Measurements from ENCODE around the gene GRM3.

DNA sequence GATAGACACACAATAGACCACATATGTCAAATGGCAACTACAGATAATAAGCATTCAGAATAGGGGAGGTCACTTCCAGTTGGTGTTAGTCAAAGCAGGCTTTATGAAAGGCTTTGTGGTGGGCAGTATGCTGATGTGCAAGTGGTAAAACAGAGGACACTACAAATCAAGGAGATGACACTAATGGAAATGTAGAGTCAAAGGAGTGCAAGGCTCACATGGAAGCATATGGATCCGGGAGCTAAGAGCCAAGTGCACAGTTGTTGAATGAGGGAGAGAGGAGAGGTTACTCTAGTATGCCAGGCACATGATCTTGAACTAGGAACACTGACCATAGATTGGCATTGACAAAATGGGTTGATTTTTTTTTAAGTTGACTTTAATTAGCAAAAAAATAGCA lies 62.7 kb downstream of the GRM3 start:
- TF ChIP-seq, protein P1, sequence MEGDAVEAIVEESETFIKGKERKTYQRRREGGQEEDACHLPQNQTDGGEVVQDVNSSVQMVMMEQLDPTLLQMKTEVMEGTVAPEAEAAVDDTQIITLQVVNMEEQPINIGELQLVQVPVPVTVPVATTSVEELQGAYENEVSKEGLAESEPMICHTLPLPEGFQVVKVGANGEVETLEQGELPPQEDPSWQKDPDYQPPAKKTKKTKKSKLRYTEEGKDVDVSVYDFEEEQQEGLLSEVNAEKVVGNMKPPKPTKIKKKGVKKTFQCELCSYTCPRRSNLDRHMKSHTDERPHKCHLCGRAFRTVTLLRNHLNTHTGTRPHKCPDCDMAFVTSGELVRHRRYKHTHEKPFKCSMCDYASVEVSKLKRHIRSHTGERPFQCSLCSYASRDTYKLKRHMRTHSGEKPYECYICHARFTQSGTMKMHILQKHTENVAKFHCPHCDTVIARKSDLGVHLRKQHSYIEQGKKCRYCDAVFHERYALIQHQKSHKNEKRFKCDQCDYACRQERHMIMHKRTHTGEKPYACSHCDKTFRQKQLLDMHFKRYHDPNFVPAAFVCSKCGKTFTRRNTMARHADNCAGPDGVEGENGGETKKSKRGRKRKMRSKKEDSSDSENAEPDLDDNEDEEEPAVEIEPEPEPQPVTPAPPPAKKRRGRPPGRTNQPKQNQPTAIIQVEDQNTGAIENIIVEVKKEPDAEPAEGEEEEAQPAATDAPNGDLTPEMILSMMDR (IDR thresholded peaks at IDR 0.05): no peak
- TF ChIP-seq POLR2A (IDR thresholded peaks at IDR 0.05) (no peak), POLR2AphosphoS5 (IDR thresholded peaks at IDR 0.05) (no peak)

Measured in breast epithelium (tissue), 3 donors.